Measurements from ENCODE around the gene LETM1. TPM values are rescaled to one million over a fixed set of nuclear protein-coding genes. Genes with fewer than 3 reads are reported as not detected.

LETM1 gene
- total RNA-seq, 1 donor from 2014 or later: 70.2 TPM

- no peak for DNase-seq (ENCODE audit: low read depth in 2 of 2)
Measured at GRCh38 chr4:1826531-1827350, 29.2 kb downstream of the LETM1 start.

- no peak for DNase-seq (ENCODE audit: low read depth in 2 of 2)
Measured at GRCh38 chr4:1825326-1825725, 30.6 kb downstream of the LETM1 start.

GRCh38 chr4:1824746-1825145, 31.2 kb downstream of the LETM1 start:
- DNase-seq (ENCODE audit: low read depth in 2 of 2): no peak

GRCh38 chr4:1823545-1823932, 32.4 kb downstream of the LETM1 start:
- DNase-seq (ENCODE audit: low read depth in 2 of 2): no peak

- DNase-seq (ENCODE audit: low read depth in 2 of 2): no peak
Measured at GRCh38 chr4:1822568-1823544, 33.1 kb downstream of the LETM1 start.

GRCh38 chr4:1821679-1822567, 34.0 kb downstream of the LETM1 start:
- DNase-seq (ENCODE audit: low read depth in 2 of 2): no peak

- DNase-seq (ENCODE audit: low read depth in 2 of 2): no peak
Measured at GRCh38 chr4:1819816-1820215, 36.1 kb downstream of the LETM1 start.

- peak in 1 of 2 donors; percentile 54 for DNase-seq (ENCODE audit: low read depth in 2 of 2)
Measured at GRCh38 chr4:1819284-1819683, 36.7 kb downstream of the LETM1 start.

- DNase-seq (ENCODE audit: low read depth in 2 of 2): no peak
Measured at GRCh38 chr4:1815997-1816860, 39.7 kb downstream of the LETM1 start.

GRCh38 chr4:1815096-1815996, 40.6 kb downstream of the LETM1 start:
- no peak for DNase-seq (ENCODE audit: low read depth in 2 of 2)

- DNase-seq (ENCODE audit: low read depth in 2 of 2): no peak
Measured at GRCh38 chr4:1814453-1814852, 41.5 kb downstream of the LETM1 start.

- peak in 1 of 2 donors; percentile 44 for DNase-seq (ENCODE audit: low read depth in 2 of 2)
Measured at GRCh38 chr4:1813915-1814314, 42.0 kb downstream of the LETM1 start.

- no peak for DNase-seq (ENCODE audit: low read depth in 2 of 2)
Measured at GRCh38 chr4:1813231-1813630, 42.7 kb downstream of the LETM1 start.

GRCh38 chr4:1812720-1813119, 43.2 kb downstream of the LETM1 start:
- DNase-seq (ENCODE audit: low read depth in 2 of 2): no peak

GRCh38 chr4:1810765-1811164, 45.2 kb downstream of the LETM1 start:
- no peak for DNase-seq (ENCODE audit: low read depth in 2 of 2)

- peak; percentile 66 to 83 for DNase-seq (ENCODE audit: low read depth in 2 of 2)
Measured at GRCh38 chr4:1809754-1810502, 46.0 kb downstream of the LETM1 start.

GRCh38 chr4:1808851-1809753, 46.9 kb downstream of the LETM1 start:
- no peak for DNase-seq (ENCODE audit: low read depth in 2 of 2)

- DNase-seq (ENCODE audit: low read depth in 2 of 2): no peak
Measured at GRCh38 chr4:1808396-1808795, 47.6 kb downstream of the LETM1 start.

All from lung microvascular endothelial cell (primary cell).